Uterus (tissue), 4 donors: ENCODE results near the gene HRAS. TPM values are rescaled to one million over a fixed set of nuclear protein-coding genes. Genes with fewer than 3 reads are reported as not detected.

ENCODE experiments used
- DNase-seq, 2 donors: peaks; one replicate each; pipeline ENCODE4 v3.0.0-alpha.2; 2019 to 2020
- H3K27ac ChIP-seq, 2 donors: fragments of 200-600 bp; sonication (generic); 1 replicate in 1 of 2; 2 replicates in 1 of 2; pipeline ENCODE4 v1.5.1; 2016 to 2018
- H3K27me3 ChIP-seq, 2 donors: fragments of 200-600 bp; sonication (generic); one replicate each; pipeline ENCODE4 v1.5.1; 2018 to 2019; ENCODE audit warnings: control low read depth in 1 of 2
- H3K36me3 ChIP-seq, 2 donors: fragments of 200-600 bp; sonication (generic); one replicate each; pipeline ENCODE4 v1.5.1; 2019; ENCODE audit warnings: control low read depth in 1 of 2
- H3K4me1 ChIP-seq, 2 donors: fragments of 200-600 bp; sonication (generic); one replicate each; pipeline ENCODE4 v1.5.1; 2018 to 2019; ENCODE audit warnings: control low read depth in 1 of 2
- H3K4me3 ChIP-seq, 2 donors: fragments of 200-600 bp; sonication (generic); 1 replicate in 1 of 2; 2 replicates in 1 of 2; pipeline ENCODE4 v1.5.1; 2018 to 2019; ENCODE audit warnings: mild to moderate bottlenecking in 1 of 2
- H3K9me3 ChIP-seq, 2 donors: fragments of 200-600 bp; sonication (generic); one replicate each; pipeline ENCODE4 v1.5.1; 2019; ENCODE audit warnings: control low read depth in 1 of 2
- CTCF ChIP-seq, 4 experiments: fragments of 200-600 bp in 2 of 4; fragments of 450-650 bp in 2 of 4; sonication (generic) in 2 of 4; IDR thresholded peaks; one replicate each; pipeline ENCODE4 v1.5.1; 2016 to 2019; ENCODE audit warnings: antibody characterized with exemption in 4 of 4, mild to moderate bottlenecking in 2 of 4, moderate library complexity in 1 of 4
- POLR2A ChIP-seq, 2 donors: fragments of 450-650 bp; IDR thresholded peaks; one replicate each; pipeline ENCODE4 v1.6.1; 2016; ENCODE audit warnings: antibody characterized with exemption in 2 of 2, mild to moderate bottlenecking in 1 of 2, moderate library complexity in 1 of 2
- intact Hi-C: fragments of 100-400 bp; cut with DNase I; formaldehyde crosslinking; loops from one replicate; pipeline ENCODE4 v1.15.1; 2023; ENCODE audit warnings: low total_unique reads
- total RNA-seq, 4 donors: library from RNA; depleted of rRNA in 3 of 4; stranded (reverse); fragments of >200 nt in 3 of 4; gene quantifications; one replicate each; pipeline versions ENCODE4 v1.1.0 to v1.2.4, GENCODE V29; 2014 to 2023
- donor health status: DM: yes; HTN: yes; CAD: no.

HRAS gene
- total RNA-seq, 4 donors from 2014 or later = 5.4 to 37.6 (median 23.8) TPM

- intact Hi-C loops = loop anchor here (5.0 kb wide), 1 partner anchor 163 kb away; no protein-coding TSS in a partner anchor
- H3K27ac ChIP-seq = no peak overlapping the region
- no peak for TF ChIP-seq CTCF (IDR thresholded peaks at IDR 0.05)
- no peak for TF ChIP-seq POLR2A (IDR thresholded peaks at IDR 0.05)
- peaks cover 0 to 22% of the 10 kb centered on the region in 2 donors for H3K4me1 ChIP-seq
- peaks cover 5 to 14% of the 10 kb centered on the region in 2 donors for H3K27me3 ChIP-seq
- no peak overlapping the region for H3K4me3 ChIP-seq
- H3K9me3 ChIP-seq = no peaks in the 10 kb centered on the region
- no peak for DNase-seq
- H3K36me3 ChIP-seq = no peaks in the 10 kb centered on the region
These were observed 23.7 kb upstream of the HRAS start for GRCh38 chr11:559020-559620.

- peaks cover 11 to 20% of the 10 kb centered on the region in 2 donors for H3K27me3 ChIP-seq
These were observed 23.1 kb upstream of the HRAS start for GRCh38 chr11:558503-558902.

GRCh38 chr11:557328-558132 lies 22.2 kb upstream of the HRAS start:
- Histone ChIP-seq H3K9me3 (no peaks in the 10 kb centered on the region), H3K27me3 (peaks cover 20 to 27% of the 10 kb centered on the region in 2 donors), H3K36me3 (no peaks in the 10 kb centered on the region), H3K4me1 (peaks cover 0 to 22% of the 10 kb centered on the region in 2 donors), H3K27ac (no peak overlapping the region), H3K4me3 (no peak overlapping the region)
- TF ChIP-seq CTCF (IDR thresholded peaks at IDR 0.05) (no peak), POLR2A (IDR thresholded peaks at IDR 0.05) (no peak)
- DNase-seq = no peak
- intact Hi-C loops = loop anchor here (5.0 kb wide), 1 partner anchor 165 kb away; no protein-coding TSS in a partner anchor

More at GRCh38 chr11:558503-558902, 23.1 kb upstream of the HRAS start:
- Histone ChIP-seq H3K9me3 (no peaks in the 10 kb centered on the region), H3K4me3 (no peak overlapping the region), H3K27ac (no peak overlapping the region), H3K36me3 (no peaks in the 10 kb centered on the region), H3K4me1 (peaks cover 0 to 22% of the 10 kb centered on the region in 2 donors)
- intact Hi-C loops = loop anchor here (5.0 kb wide), 1 partner anchor 164 kb away; no protein-coding TSS in a partner anchor
- DNase-seq = no peak
- no peak for TF ChIP-seq CTCF (IDR thresholded peaks at IDR 0.05)
- TF ChIP-seq POLR2A (IDR thresholded peaks at IDR 0.05) = no peak

GRCh38 chr11:556662-557256 lies 21.4 kb upstream of the HRAS start:
- Histone ChIP-seq H3K36me3 (no peaks in the 10 kb centered on the region), H3K4me3 (no peak overlapping the region), H3K27me3 (peaks cover 25 to 27% of the 10 kb centered on the region in 2 donors), H3K27ac (no peak overlapping the region), H3K4me1 (peaks cover 0 to 22% of the 10 kb centered on the region in 2 donors), H3K9me3 (no peaks in the 10 kb centered on the region)
- intact Hi-C loops = loop anchor here (5.0 kb wide), 1 partner anchor 166 kb away; no protein-coding TSS in a partner anchor
- TF ChIP-seq CTCF (IDR thresholded peaks at IDR 0.05) = no peak
- no peak for TF ChIP-seq POLR2A (IDR thresholded peaks at IDR 0.05)
- DNase-seq = no peak
